Fibroblast of the aortic adventitia (primary cell): Measurements from ENCODE around the gene MDN1. TPM values are rescaled to one million over a fixed set of nuclear protein-coding genes. Genes with fewer than 3 reads are reported as not detected.
"Not testable (repeated sequence)": the region's sequence is repeated elsewhere in the genome, so short reads cannot be mapped to it uniquely, and the experiment has no call there.

Source experiments
- DNase-seq: peaks from one replicate; pipeline ENCODE4 v3.0.0-alpha.2; 2010; ENCODE audit warnings: low read depth
- H3K4me3 ChIP-seq: 2 replicates; pipeline ENCODE4 v1.5.1; 2011; ENCODE audit warnings: low read depth, mild to moderate bottlenecking, control low read depth, low read length, moderate library complexity
- CTCF ChIP-seq: IDR thresholded peaks from 2 replicates; pipeline ENCODE4 v1.5.1; 2011; ENCODE audit warnings: mild to moderate bottlenecking, low read length, control low read depth, inconsistent platforms; ENCODE audit not compliant: insufficient read depth
- total RNA-seq: library from RNA; depleted of rRNA; stranded (reverse); fragments of >200 nt; gene quantifications from 2 replicates; pipeline ENCODE4 v1.2.3, GENCODE V29; 2012; ENCODE audit warnings: low replicate concordance

The MDN1 gene
- total RNA-seq, 1 donor, result 29.0 TPM

DNA sequence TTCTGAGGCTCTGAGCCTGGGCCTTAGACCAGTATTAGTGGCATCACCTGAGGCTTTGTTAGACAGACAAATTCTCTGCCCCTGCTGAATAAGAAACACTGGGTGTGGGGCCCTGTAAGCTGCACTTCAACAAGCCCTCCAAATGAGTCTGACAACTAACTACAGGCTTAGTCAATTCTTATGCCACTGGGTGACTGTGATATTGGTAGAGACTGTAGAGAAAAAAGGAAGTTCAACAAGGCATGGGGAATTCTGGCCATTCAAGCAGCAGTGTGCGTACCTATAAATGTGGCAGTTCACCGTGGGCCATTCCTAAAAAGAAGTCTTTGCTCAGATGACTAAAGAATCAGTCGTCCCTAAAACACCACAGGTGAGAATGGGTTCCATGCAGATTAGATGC is 82.7 kb downstream of the MDN1 start:
- no peak for TF ChIP-seq CTCF
- no peak overlapping the region for H3K4me3 ChIP-seq
- DNase-seq, result no peak

DNA sequence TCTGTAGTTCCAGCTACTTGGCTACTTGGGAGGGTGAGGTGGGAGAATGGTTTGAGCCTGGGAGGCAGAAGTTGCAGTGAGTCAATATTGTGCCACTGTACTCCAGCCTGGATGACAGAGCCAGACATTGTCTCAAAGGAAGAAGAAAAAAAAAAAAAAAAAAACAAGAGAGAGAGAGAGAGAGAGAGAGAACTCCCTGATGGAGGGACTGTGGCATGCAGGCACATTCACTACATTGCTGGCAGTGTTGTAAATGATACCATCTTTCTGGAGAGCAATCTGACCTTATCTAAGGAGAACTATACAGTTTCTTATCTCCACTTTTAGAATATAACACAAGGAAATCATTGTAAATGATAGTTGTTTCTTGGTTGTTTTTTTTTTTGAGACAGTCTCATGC is 85.1 kb downstream of the MDN1 start:
- no peak overlapping the region for H3K4me3 ChIP-seq
- no peak for TF ChIP-seq CTCF
- DNase-seq, result no peak

- TF ChIP-seq CTCF, result no peak
- H3K4me3 ChIP-seq, result no peak overlapping the region
- DNase-seq, result no peak
Measured at GRCh38 chr6:89731924-89732567, 87.5 kb downstream of the MDN1 start.

DNA sequence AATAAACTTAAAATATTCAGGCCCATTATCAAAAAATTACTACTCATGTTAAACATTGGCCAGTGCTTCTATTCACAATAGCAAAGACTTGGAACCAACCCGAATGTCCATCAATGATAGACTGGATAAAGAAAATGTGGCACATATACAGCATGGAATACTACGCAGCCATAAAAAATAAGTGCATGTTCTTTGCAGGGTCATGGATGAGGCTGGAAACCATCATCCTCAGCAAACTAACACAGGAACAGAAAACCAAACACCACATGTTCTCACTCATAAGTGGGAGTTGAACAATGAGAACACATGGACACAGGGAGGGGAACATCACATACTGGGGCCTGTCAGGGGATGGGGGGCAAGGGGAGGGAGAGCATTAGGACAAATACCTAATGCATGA is 88.3 kb downstream of the MDN1 start:
- H3K4me3 ChIP-seq, DNase-seq: not testable (repeated sequence)

DNA sequence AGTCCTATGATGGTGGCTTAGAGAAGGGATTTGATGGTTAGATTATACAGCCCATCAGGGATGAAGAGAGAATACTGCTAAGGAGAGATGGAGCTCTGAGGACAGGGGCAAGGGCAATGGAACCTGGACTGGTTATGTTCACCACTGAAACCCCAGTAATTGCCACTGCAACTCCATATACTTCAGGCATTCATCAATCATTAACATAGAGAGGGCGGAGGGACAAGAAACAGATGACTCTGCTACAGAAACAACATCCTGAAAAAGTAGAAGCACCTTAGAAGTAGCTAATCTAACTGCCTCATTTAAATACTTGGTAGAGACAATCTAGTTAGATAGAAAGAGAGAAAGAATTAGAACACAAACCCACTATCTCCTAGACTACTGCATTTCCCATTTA is 89.8 kb downstream of the MDN1 start:
- DNase-seq, result no peak
- TF ChIP-seq CTCF, result no peak
- H3K4me3 ChIP-seq, result no peak overlapping the region

- DNase-seq, result no peak
- no peak for TF ChIP-seq CTCF
Measured at GRCh38 chr6:89727501-89727900, 92.1 kb downstream of the MDN1 start.

DNA sequence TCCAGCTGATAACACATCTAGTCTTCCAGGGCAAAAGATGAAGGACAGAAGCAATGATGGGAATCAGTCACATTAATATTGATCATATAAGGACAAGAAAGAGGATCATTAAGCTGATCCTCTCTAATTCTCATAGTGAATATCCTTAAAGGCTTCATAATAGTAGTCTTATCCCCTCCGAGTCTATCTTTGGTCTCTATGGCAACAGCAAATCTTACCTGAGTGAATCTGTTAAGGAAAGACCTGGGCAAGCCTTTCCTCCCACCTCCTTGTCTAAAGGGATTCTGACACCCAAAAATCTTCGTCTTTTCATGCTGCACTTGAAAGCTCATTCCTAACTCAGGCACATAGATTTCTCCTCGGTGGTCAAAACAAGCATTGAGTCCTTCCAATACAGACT is 94.6 kb downstream of the MDN1 start:
- TF ChIP-seq CTCF, result no peak
- no peak overlapping the region for H3K4me3 ChIP-seq
- no peak for DNase-seq

More at GRCh38 chr6:89727501-89727900, 92.1 kb downstream of the MDN1 start:
- H3K4me3 ChIP-seq, result no peak overlapping the region
